Calu3 (cell line): ENCODE results near the gene CYLD. TPM values are rescaled to one million over a fixed set of nuclear protein-coding genes. Genes with fewer than 3 reads are reported as not detected.

Source experiments
- BruUV-seq: library from RNA; stranded (reverse); fragments of 400-500 nt; replicated peaks from 2 replicates; lab custom pipeline; 2021; lab: Mats Ljungman, UMichigan
- CTCF ChIA-PET: fragments of 300-600 bp; sonication (Branson Sonifier 250); formaldehyde crosslinking; loops from one replicate; lab custom pipeline; 2022; ENCODE audit warnings: antibody characterized with exemption; lab: Charles Lee
- DNase-seq: peaks from one replicate; pipeline ENCODE4 v3.0.0; 2022
- H3K27ac Mint-ChIP-seq: one replicate; pipeline ENCODE4 v1.8.0; 2022; ENCODE audit warnings: mixed read lengths; ENCODE audit not compliant: unreplicated experiment
- H3K27me3 Mint-ChIP-seq: one replicate; pipeline ENCODE4 v1.8.0; 2022; ENCODE audit warnings: mixed read lengths; ENCODE audit not compliant: unreplicated experiment
- H3K36me3 Mint-ChIP-seq: one replicate; pipeline ENCODE4 v1.8.0; 2022; ENCODE audit warnings: mild to moderate bottlenecking, moderate library complexity, mixed read lengths; ENCODE audit not compliant: insufficient read depth, unreplicated experiment
- H3K4me1 Mint-ChIP-seq: one replicate; pipeline ENCODE4 v1.8.0; 2022; ENCODE audit warnings: mild to moderate bottlenecking, low read depth, mixed read lengths; ENCODE audit not compliant: unreplicated experiment
- H3K4me3 Mint-ChIP-seq: one replicate; pipeline ENCODE4 v1.8.0; 2022; ENCODE audit warnings: mild to moderate bottlenecking, low read depth, moderate library complexity, mixed read lengths; ENCODE audit not compliant: unreplicated experiment
- H3K9me3 Mint-ChIP-seq: one replicate; pipeline ENCODE4 v1.8.0; 2022; ENCODE audit warnings: low read depth, mixed read lengths; ENCODE audit not compliant: unreplicated experiment
- CTCF ChIP-seq: fragments of 200-600 bp; IDR thresholded peaks from one replicate; pipeline ENCODE4 v1.8.0; 2022; ENCODE audit warnings: antibody characterized with exemption; ENCODE audit not compliant: unreplicated experiment
- intact Hi-C: fragments of 100-400 bp; cut with micrococcal nuclease; formaldehyde crosslinking; loops from one replicate; pipeline ENCODE4 v1.10.0; 2022; ENCODE audit not compliant: unreplicated experiment
- total RNA-seq: library from RNA; stranded (reverse); gene quantifications from 2 replicates; pipeline ENCODE4 v1.2.3, GENCODE V29; 2022

CYLD gene
- total RNA-seq, 1 experiment from 2014 or later, result 31.8 TPM

- Mint-ChIP-seq H3K36me3 (peaks cover 16% of the 10 kb centered on the region), H3K27ac (no peak overlapping the region), H3K27me3 (peaks cover 62% of the 10 kb centered on the region), H3K9me3 (no peaks in the 10 kb centered on the region), H3K4me3 (no peak overlapping the region), H3K4me1 (peaks cover 10% of the 10 kb centered on the region)
- intact Hi-C loops, result loop anchor here (10.0 kb wide), 1 partner anchor 837 kb away; no protein-coding TSS in a partner anchor
- DNase-seq, result no peak
- CTCF ChIA-PET, result no interaction called here
- BruUV-seq, result no TSS peak
- TF ChIP-seq CTCF, result no peak
Observed at GRCh38 chr16:50737420-50737959, 4.4 kb upstream of the CYLD start.

- no peaks in the 10 kb centered on the region for H3K9me3 Mint-ChIP-seq
- H3K36me3 Mint-ChIP-seq, result peaks cover 23% of the 10 kb centered on the region
- H3K4me3 Mint-ChIP-seq, result no peak overlapping the region
- intact Hi-C loops, result loop anchor here (10.0 kb wide), 1 partner anchor 836 kb away; no protein-coding TSS in a partner anchor
- peaks cover 59% of the 10 kb centered on the region for H3K27me3 Mint-ChIP-seq
- peaks cover 10% of the 10 kb centered on the region for H3K4me1 Mint-ChIP-seq
- no peak for TF ChIP-seq CTCF
- peak overlapping the region; percentile 37 for H3K27ac Mint-ChIP-seq
- DNase-seq, result no peak
- CTCF ChIA-PET, result interaction anchor here (0.6 kb wide), 1 partner anchor 16 kb away, joined by 3 read pairs; no protein-coding TSS in a partner anchor
- no TSS peak for BruUV-seq
Observed at GRCh38 chr16:50739031-50739430, 2.9 kb upstream of the CYLD start.

GRCh38 chr16:50740736-50741135, 1.1 kb upstream of the CYLD start:
- intact Hi-C loops, result loop anchor here (2.0 kb wide), 1 partner anchor 20 kb away; no protein-coding TSS in a partner anchor
- BruUV-seq, result no TSS peak

GRCh38 chr16:50741225-50741780, 583 bp upstream of the CYLD start:
- no peak for TF ChIP-seq CTCF
- Mint-ChIP-seq H3K4me3 (peak overlapping the region; percentile 78), H3K4me1 (peaks cover 25% of the 10 kb centered on the region), H3K9me3 (no peaks in the 10 kb centered on the region), H3K27ac (peak overlapping the region; percentile 87), H3K36me3 (peaks cover 23% of the 10 kb centered on the region), H3K27me3 (peaks cover 36% of the 10 kb centered on the region)
- CTCF ChIA-PET, result interaction anchor here (0.7 to 1.1 kb wide), 7 partner anchors 19 to 77 kb away, joined by 3 to 8 read pairs (median 4); no protein-coding TSS in a partner anchor
- intact Hi-C loops, result loop anchor here (2.0 kb wide), 1 partner anchor 21 kb away; no protein-coding TSS in a partner anchor
- peak; percentile 14 for DNase-seq
- TSS peak; percentile 72 for BruUV-seq

More at GRCh38 chr16:50740736-50741135, 1.1 kb upstream of the CYLD start:
- Mint-ChIP-seq H3K27ac (peak overlapping the region; percentile 87), H3K4me3 (peak overlapping the region; percentile 78), H3K9me3 (no peaks in the 10 kb centered on the region), H3K27me3 (peaks cover 42% of the 10 kb centered on the region), H3K36me3 (peaks cover 23% of the 10 kb centered on the region), H3K4me1 (peaks cover 24% of the 10 kb centered on the region)
- CTCF ChIA-PET, result interaction anchor here (0.7 kb wide), 1 partner anchor 8 kb away, joined by 3 read pairs; no protein-coding TSS in a partner anchor
- TF ChIP-seq CTCF, result no peak
- DNase-seq, result no peak
